ENCODE measurements around the gene ZNF366.

ZNF366 gene

DNA sequence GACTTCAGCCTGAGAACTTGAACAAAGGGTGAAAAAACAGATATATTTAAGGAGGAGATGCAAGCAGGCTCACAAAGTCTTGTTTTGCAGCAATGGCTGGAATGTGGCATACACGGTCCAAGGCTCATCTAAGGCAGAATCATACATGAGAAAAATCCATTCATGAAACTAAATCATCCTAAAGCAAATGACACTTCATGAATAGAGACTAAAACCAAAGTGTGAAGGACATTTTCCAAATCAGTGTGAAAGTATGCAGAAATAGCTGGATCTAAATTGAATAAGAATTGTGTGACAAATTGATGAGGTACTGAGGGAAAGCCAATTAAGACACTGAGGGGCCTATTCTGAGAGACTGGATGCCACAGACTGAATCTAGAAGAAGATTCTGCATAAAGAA is 27.3 kb downstream of the ZNF366 start:
- Histone ChIP-seq H3K27me3 (replicated peaks) (no peaks in the 10 kb centered on the region), H3K36me3 (replicated peaks) (no peaks in the 10 kb centered on the region)
- in situ Hi-C loops (cut with HindIII; ENCODE audit: low pct_ligation_motif_present, low sequenced_read_pairs): no loop called here

DNA sequence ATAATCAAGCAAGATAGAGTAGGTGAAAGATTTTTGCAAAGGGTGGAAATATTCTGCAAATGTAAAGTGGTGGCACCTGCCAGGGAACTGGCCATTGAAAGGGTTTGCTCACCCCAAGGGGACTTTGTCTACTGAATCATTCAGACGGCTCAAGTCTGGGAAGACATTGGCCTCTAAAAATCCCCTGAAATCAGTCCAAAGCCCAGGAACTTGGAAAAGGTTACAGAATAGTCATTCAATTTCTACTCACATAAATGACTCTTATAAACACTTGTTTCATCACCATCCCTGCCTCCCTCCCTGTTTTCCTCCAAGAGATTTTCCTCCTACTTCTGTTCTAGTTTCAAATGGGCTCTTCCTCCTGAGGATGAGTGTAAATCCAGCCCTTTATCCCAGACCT is 28.5 kb downstream of the ZNF366 start:
- Histone ChIP-seq H3K4me3 (ENCODE audit: low read depth, low read length) (no peak overlapping the region), H3K27ac (no peak overlapping the region), H3K36me3 (replicated peaks) (no peaks in the 10 kb centered on the region), H3K27me3 (replicated peaks) (no peaks in the 10 kb centered on the region)
- TF ChIP-seq, protein P1, sequence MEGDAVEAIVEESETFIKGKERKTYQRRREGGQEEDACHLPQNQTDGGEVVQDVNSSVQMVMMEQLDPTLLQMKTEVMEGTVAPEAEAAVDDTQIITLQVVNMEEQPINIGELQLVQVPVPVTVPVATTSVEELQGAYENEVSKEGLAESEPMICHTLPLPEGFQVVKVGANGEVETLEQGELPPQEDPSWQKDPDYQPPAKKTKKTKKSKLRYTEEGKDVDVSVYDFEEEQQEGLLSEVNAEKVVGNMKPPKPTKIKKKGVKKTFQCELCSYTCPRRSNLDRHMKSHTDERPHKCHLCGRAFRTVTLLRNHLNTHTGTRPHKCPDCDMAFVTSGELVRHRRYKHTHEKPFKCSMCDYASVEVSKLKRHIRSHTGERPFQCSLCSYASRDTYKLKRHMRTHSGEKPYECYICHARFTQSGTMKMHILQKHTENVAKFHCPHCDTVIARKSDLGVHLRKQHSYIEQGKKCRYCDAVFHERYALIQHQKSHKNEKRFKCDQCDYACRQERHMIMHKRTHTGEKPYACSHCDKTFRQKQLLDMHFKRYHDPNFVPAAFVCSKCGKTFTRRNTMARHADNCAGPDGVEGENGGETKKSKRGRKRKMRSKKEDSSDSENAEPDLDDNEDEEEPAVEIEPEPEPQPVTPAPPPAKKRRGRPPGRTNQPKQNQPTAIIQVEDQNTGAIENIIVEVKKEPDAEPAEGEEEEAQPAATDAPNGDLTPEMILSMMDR (IDR thresholded peaks at IDR 0.05; ENCODE audit: low read depth, low read length, missing control alignments): no peak
- in situ Hi-C loops (cut with HindIII; ENCODE audit: low pct_ligation_motif_present, low sequenced_read_pairs): no loop called here
- no peak for DNase-seq

More for the DNA sequence above, 27.3 kb downstream of the ZNF366 start:
- H3K4me3 ChIP-seq (ENCODE audit: low read depth, low read length): no peak overlapping the region
- TF ChIP-seq, protein P1 (IDR thresholded peaks at IDR 0.05; ENCODE audit: low read depth, low read length, missing control alignments): no peak
- no peak overlapping the region for H3K27ac ChIP-seq
- no peak for DNase-seq

DNA sequence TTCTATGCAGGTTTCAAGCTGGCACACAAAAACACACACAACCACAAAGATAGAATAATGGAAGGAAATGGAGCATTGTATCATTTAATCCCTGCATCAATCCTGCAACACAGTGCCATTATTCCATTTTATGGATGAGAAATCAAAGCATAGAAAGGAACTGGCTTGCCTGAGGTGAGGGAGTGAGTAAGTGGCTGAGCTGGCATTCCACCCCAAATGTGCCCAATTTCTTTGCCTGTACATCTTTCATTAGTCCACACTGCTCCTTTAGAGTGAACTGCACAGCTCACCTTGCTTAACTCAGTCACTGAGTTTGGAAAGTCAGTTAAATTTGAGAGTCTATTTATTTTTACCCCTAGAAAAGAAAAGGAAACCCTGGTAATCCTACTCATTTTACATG is 28.9 kb downstream of the ZNF366 start:
- H3K27ac ChIP-seq: no peak overlapping the region
- no peaks in the 10 kb centered on the region for H3K36me3 ChIP-seq (replicated peaks)
- in situ Hi-C loops (cut with HindIII; ENCODE audit: low pct_ligation_motif_present, low sequenced_read_pairs): no loop called here
- no peak for DNase-seq
- no peak overlapping the region for H3K4me3 ChIP-seq (ENCODE audit: low read depth, low read length)
- no peaks in the 10 kb centered on the region for H3K27me3 ChIP-seq (replicated peaks)
- TF ChIP-seq, protein P1 (IDR thresholded peaks at IDR 0.05; ENCODE audit: low read depth, low read length, missing control alignments): no peak

DNA sequence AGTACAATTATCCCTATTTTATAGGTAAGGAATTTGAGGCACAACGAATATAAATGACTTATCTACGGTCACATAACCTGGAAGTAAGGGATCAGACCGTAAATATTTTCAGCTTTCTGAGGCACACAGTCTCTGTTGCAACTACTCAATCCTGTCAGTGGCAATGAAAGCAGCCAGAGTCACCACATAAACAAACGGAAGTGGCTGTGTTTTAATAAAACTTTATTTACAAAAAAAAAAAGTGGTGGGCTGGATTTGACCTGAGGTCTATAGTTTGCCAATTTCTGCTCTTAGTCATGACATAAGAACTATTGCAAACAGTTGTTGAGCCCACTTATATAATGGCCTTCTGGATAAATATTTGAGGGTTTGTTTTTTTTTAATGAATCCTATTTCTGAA is 29.6 kb downstream of the ZNF366 start:
- Histone ChIP-seq H3K4me3 (ENCODE audit: low read depth, low read length) (no peak overlapping the region), H3K27ac (no peak overlapping the region), H3K36me3 (replicated peaks) (no peaks in the 10 kb centered on the region), H3K27me3 (replicated peaks) (no peaks in the 10 kb centered on the region)
- TF ChIP-seq, protein P1 (IDR thresholded peaks at IDR 0.05; ENCODE audit: low read depth, low read length, missing control alignments): no peak
- no peak for DNase-seq
- in situ Hi-C loops (cut with HindIII; ENCODE audit: low pct_ligation_motif_present, low sequenced_read_pairs): no loop called here

DNA sequence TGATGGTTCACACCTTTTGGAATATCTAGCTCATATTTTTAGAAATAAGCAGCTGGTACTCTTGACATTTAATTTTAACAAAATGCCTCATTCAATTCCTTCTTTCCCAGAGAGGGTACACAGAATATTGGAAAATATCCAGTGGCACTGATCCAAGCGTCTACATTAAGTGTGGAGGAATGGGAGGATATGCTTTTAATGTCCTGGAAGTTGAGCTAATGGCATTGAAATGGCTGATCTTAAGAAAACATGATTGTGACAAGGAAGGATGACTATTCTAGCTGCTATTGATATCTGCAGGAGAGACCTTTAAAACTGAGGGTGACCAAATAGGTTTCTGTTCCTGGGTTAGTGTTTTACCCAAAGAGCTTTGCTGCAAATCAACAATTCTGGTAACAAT is 30.0 kb downstream of the ZNF366 start:
- Histone ChIP-seq H3K27me3 (replicated peaks) (no peaks in the 10 kb centered on the region), H3K36me3 (replicated peaks) (no peaks in the 10 kb centered on the region), H3K4me3 (ENCODE audit: low read depth, low read length) (no peak overlapping the region), H3K27ac (no peak overlapping the region)
- TF ChIP-seq, protein P1 (IDR thresholded peaks at IDR 0.05; ENCODE audit: low read depth, low read length, missing control alignments): no peak
- DNase-seq: no peak
- in situ Hi-C loops (cut with HindIII; ENCODE audit: low pct_ligation_motif_present, low sequenced_read_pairs): no loop called here

DNA sequence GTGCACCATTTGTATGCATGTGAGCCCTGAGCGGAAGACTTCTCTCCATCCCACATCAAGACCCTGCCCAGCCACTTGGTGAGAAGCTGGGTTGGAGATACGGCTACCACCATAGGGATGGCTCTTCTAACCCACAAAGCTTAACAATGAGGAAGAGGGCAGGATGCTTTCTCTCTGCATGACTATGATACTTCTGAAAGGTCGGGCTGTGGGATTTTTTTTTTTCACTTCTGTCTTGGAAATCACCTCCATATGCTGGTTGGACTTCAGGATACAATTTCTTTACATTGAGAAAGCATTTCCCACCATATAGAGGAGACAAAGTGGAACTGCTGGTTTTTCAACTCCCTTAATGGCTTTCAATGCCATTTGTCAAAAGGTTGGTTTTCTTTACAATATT is 30.5 kb downstream of the ZNF366 start:
- in situ Hi-C loops (cut with HindIII; ENCODE audit: low pct_ligation_motif_present, low sequenced_read_pairs): no loop called here
- H3K4me3 ChIP-seq (ENCODE audit: low read depth, low read length): no peak overlapping the region
- DNase-seq: no peak
- TF ChIP-seq, protein P1 (IDR thresholded peaks at IDR 0.05; ENCODE audit: low read depth, low read length, missing control alignments): no peak
- no peaks in the 10 kb centered on the region for H3K36me3 ChIP-seq (replicated peaks)
- no peaks in the 10 kb centered on the region for H3K27me3 ChIP-seq (replicated peaks)
- no peak overlapping the region for H3K27ac ChIP-seq
